Activated CD4-positive, CD25-positive, alpha-beta regulatory T cell treated with anti-CD3 and anti-CD28 coated beads, Interleukin-2, amount 50 U/mL, for 24 hours (primary cell): ENCODE measurements around the gene GPR61.

ENCODE experiments used
- ATAC-seq, 2 donors: fragments of 150-1000 bp; cut with Tn5 transposase; one replicate each; pipeline ENCODE4 v1.10.0; 2021; ENCODE audit warnings: mild to moderate bottlenecking in 1 of 2, moderate library complexity in 1 of 2

GPR61 gene

DNA sequence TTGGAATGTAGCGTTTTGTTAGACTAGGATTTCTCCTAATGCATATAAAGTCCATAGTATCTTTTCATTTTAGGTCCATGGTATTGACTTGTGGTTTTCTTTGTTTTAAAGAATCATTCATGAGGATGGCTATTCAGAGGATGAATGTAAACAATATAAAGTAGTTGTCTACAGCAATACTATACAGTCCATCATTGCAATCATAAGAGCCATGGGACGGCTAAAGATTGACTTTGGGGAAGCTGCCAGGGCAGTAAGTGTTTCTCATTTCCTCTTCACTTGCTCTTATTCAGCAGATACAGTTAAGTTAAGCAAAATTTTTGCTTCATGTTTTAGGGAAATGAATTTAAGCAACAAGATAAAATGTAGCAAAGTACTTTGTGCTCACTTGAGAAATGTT lies 34.1 kb downstream of the GPR61 start:
- no peak for ATAC-seq

DNA sequence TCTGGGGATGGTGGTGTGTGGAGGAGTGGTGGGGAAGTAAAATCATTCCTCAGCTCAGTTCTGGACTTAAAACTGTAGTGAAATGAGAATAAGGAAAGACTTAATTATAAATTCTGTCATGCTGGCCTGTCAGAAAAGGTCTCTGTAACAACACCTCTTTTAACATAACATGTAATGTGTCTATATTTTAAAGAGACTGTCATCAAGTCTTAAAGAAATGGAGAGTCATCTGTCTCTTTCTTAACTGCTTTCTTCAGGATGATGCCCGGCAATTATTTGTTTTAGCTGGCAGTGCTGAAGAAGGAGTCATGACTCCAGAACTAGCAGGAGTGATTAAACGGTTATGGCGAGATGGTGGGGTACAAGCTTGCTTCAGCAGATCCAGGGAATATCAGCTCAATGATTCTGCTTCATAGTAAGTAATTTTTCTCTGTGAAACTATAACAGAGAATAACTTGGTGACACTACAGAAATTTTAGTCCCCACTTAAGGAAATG lies 39.3 kb downstream of the GPR61 start:
- no peak for ATAC-seq

GRCh38 chr1:109579491-109579890 lies 39.8 kb downstream of the GPR61 start:
- ATAC-seq, result no peak

GRCh38 chr1:109582021-109582420 lies 42.3 kb downstream of the GPR61 start:
- no peak for ATAC-seq

GRCh38 chr1:109584766-109585165 lies 45.1 kb downstream of the GPR61 start:
- no peak for ATAC-seq

GRCh38 chr1:109586055-109586454 lies 46.4 kb downstream of the GPR61 start:
- no peak for ATAC-seq

GRCh38 chr1:109589177-109589576 lies 49.5 kb downstream of the GPR61 start:
- no peak for ATAC-seq

DNA sequence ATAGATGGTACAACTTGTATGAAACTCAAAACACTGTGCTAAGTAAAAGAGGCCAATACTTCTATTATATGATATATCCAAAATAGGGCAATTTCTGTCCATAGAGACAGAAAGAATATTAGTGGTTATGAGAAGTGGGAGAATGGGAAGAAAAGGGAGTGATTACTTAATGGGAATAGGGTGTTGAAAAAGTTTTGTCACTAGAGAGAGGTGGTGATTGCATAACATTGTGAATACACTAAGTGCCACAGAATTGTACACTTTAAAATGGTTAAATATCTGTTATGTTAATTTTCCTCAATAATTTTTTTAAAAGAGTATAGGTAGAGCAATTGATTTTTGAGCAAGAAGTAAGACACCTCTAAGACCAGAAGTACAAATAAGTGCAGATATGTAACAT lies 50.0 kb downstream of the GPR61 start:
- no peak for ATAC-seq

- ATAC-seq, result no peak
These were observed 53.2 kb downstream of the GPR61 start for GRCh38 chr1:109592916-109593315.

- no peak for ATAC-seq
These were observed 55.9 kb downstream of the GPR61 start for GRCh38 chr1:109595531-109595930.
